Psoas muscle (tissue), 8 donors: ENCODE measurements around the gene NLGN1. TPM values are rescaled to one million over a fixed set of nuclear protein-coding genes. Genes with fewer than 3 reads are reported as not detected.

Experiments used
- ATAC-seq, 4 donors: fragments of 200-7000 bp; cut with Tn5 transposase; one replicate each; pipeline ENCODE4 v1.9.1; 2020; ENCODE audit warnings: moderate library complexity in 3 of 4, mild to moderate bottlenecking in 2 of 4
- DNase-seq, 2 donors: peaks; one replicate each; pipeline ENCODE4 v3.0.0-alpha.2; 2020
- H3K27ac ChIP-seq: fragments of 200-600 bp; one replicate; pipeline ENCODE4 v1.8.0; 2022
- H3K27me3 ChIP-seq, 3 donors: fragments of 200-600 bp in 1 of 3; one replicate each; pipeline versions ENCODE4 v1.6.1 to v1.8.0; 2013 to 2022; ENCODE audit warnings: low read length in 2 of 3, mild to moderate bottlenecking in 2 of 3, moderate library complexity in 1 of 3; ENCODE audit not compliant: insufficient read depth in 3 of 3
- H3K36me3 ChIP-seq, 2 donors: fragments of 200-600 bp in 1 of 2; one replicate each; pipeline versions ENCODE4 v1.6.1 to v1.8.0; 2013 to 2022; ENCODE audit warnings: low read depth in 1 of 2, mild to moderate bottlenecking in 1 of 2, moderate library complexity in 1 of 2; ENCODE audit not compliant: insufficient read depth in 1 of 2
- H3K4me1 ChIP-seq: fragments of 200-600 bp; one replicate; pipeline ENCODE4 v1.8.0; 2022
- H3K4me3 ChIP-seq: fragments of 200-600 bp; one replicate; pipeline ENCODE4 v1.8.0; 2022; ENCODE audit warnings: mild to moderate bottlenecking
- H3K9me3 ChIP-seq: fragments of 200-600 bp; one replicate; pipeline ENCODE4 v1.8.0; 2022
- CTCF ChIP-seq: fragments of 200-600 bp; IDR thresholded peaks from one replicate; pipeline ENCODE4 v1.8.0; 2022; ENCODE audit warnings: antibody characterized with exemption
- WGBS, 3 donors: extraction: QIAGEN DNeasy Blood & Tissue Kit; methylation state at CpG; one replicate each; pipeline versions ENCODE4 v1.1.6 to v1.1.7; 2013; 5-methylcytosine and 5-hydroxymethylcytosine counted together
- intact Hi-C, 2 donors: fragments of 100-400 bp; cut with DNase I; formaldehyde crosslinking; loops; one replicate each; pipeline versions ENCODE4 v1.11.0 to v1.14.2; 2022
- polyA plus RNA-seq, 3 donors: library from polyadenylated mRNA; stranded (reverse); fragments of 200-250 nt; gene quantifications; one replicate each; pipeline ENCODE4 v1.2.3, GENCODE V29; 2013
- total RNA-seq, 4 donors: library from RNA; stranded (reverse); fragmentation: NEBNext Ultra II Directional in 2 of 4; extraction: Animal tissue kit (Norgen Biotek cat#: 25700) in 2 of 4; gene quantifications; one replicate each; pipeline versions ENCODE4 v1.2.1 to v1.2.4, GENCODE V29; 2021 to 2023
- donor health status: healthy with polysubstance abuse.
- donor health status: DM: no; HTN: no; CAD: no; lungs with moderate emphysema.
- donor health status: Bipolar disorder and iron deficiency.
- donor health status: healthy.
- donor health status: DM: yes; HTN: yes; CAD: no.
- donor health status: DM: no; HTN: no; CAD: no.
- donor health status: DM: no; HTN: no; CAD: no.
- donor health status: DM: yes; HTN: yes; CAD: no.

The NLGN1 gene
- total and polyA plus RNA-seq, 7 donors = 0.04 to 1.0 (median 0.54) TPM

- intact Hi-C loops = no loop called here
- Histone ChIP-seq H3K4me3 (no peak overlapping the region), H3K27ac (no peak overlapping the region), H3K4me1 (no peaks in the 10 kb centered on the region), H3K36me3 (no peaks in the 10 kb centered on the region), H3K9me3 (no peaks in the 10 kb centered on the region), H3K27me3 (no peaks in the 10 kb centered on the region)
- ATAC-seq (no peak), DNase-seq (no peak)
- 42 to 58% (median 43%) methylated on average over 3 of the region's 3 CpGs for WGBS, 3 donors
- TF ChIP-seq CTCF = no peak
These were observed 429.5 kb downstream of the NLGN1 start for GRCh38 chr3:173826901-173827609.

- no peak overlapping the region for H3K27ac ChIP-seq
- no peaks in the 10 kb centered on the region for H3K36me3 ChIP-seq
- H3K4me1 ChIP-seq = no peaks in the 10 kb centered on the region
- no peak overlapping the region for H3K4me3 ChIP-seq
- intact Hi-C loops = no loop called here
- ATAC-seq (no peak), DNase-seq (no peak)
- H3K9me3 ChIP-seq = no peaks in the 10 kb centered on the region
- no peaks in the 10 kb centered on the region for H3K27me3 ChIP-seq
- 79 to 82% (median 81%) methylated on average over 4 of the region's 4 CpGs for WGBS, 3 donors
- TF ChIP-seq CTCF = no peak
These were observed 441.1 kb downstream of the NLGN1 start for GRCh38 chr3:173838644-173839043.

GRCh38 chr3:173839859-173840258 is 442.3 kb downstream of the NLGN1 start:
- no peak for TF ChIP-seq CTCF
- Histone ChIP-seq H3K36me3 (no peaks in the 10 kb centered on the region), H3K27ac (no peak overlapping the region), H3K27me3 (no peaks in the 10 kb centered on the region), H3K9me3 (no peaks in the 10 kb centered on the region), H3K4me1 (no peaks in the 10 kb centered on the region), H3K4me3 (no peak overlapping the region)
- DNase-seq (no peak), ATAC-seq (no peak)
- intact Hi-C loops = no loop called here
- 61 to 84% (median 65%) methylated on average over 3 of the region's 3 CpGs for WGBS, 3 donors

- Histone ChIP-seq H3K4me1 (no peaks in the 10 kb centered on the region), H3K9me3 (no peaks in the 10 kb centered on the region), H3K27me3 (no peaks in the 10 kb centered on the region), H3K4me3 (no peak overlapping the region), H3K36me3 (no peaks in the 10 kb centered on the region), H3K27ac (no peak overlapping the region)
- WGBS, 3 donors = 78 to 84% (median 83%) methylated on average over 1 of the region's 1 CpG
- ATAC-seq (no peak), DNase-seq (no peak)
- TF ChIP-seq CTCF = no peak
- intact Hi-C loops = no loop called here
These were observed 443.8 kb downstream of the NLGN1 start for GRCh38 chr3:173841334-173841733.

GRCh38 chr3:173843060-173843459 is 445.5 kb downstream of the NLGN1 start:
- TF ChIP-seq CTCF = no peak
- Histone ChIP-seq H3K36me3 (no peaks in the 10 kb centered on the region), H3K27ac (no peak overlapping the region), H3K4me1 (no peaks in the 10 kb centered on the region), H3K4me3 (no peak overlapping the region), H3K27me3 (no peaks in the 10 kb centered on the region), H3K9me3 (no peaks in the 10 kb centered on the region)
- intact Hi-C loops = no loop called here
- WGBS, 3 donors = 75 to 76% (median 76%) methylated on average over 3 of the region's 3 CpGs
- ATAC-seq (no peak), DNase-seq (no peak)
